Upper lobe of left lung (tissue), 4 donors: ENCODE measurements around the gene SLC12A8.

ENCODE experiments used
- EP300 ChIP-seq, 4 donors: sonication (generic); formaldehyde crosslinking; IDR thresholded peaks; one replicate each; pipeline ENCODE4 v1.5.1; 2017; ENCODE audit warnings: antibody characterized with exemption in 4 of 4, control low read depth in 2 of 4
- TF ChIP-seq, protein P1 (sequence below), 6 experiments: fragments of 450-650 bp in 4 of 6; fragments of 200-600 bp in 2 of 6; sonication (generic) in 2 of 6; IDR thresholded peaks; one replicate each; pipeline ENCODE4 v1.5.1; 2016 to 2019; ENCODE audit warnings: antibody characterized with exemption in 6 of 6

DNA sequence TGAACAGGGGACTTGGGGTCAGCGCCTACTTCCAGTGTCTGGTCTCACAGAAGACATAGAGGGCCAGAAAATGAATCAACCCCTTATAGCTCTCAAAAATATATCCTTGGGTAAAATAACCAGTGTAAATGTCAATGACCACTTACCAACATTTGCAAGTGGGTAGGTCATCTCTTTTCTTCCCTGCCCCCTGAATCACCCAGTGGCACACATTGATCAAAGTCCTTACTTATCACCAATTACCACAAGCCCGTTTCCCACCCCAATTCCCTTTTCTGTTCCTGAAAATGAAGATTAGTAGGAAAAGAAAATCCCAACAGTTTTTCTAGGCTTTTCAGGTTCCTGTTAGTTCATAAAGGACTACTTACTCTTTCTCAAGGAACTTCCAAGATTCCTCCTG lies 86.2 kb downstream of the SLC12A8 start:
- TF ChIP-seq, protein P1, sequence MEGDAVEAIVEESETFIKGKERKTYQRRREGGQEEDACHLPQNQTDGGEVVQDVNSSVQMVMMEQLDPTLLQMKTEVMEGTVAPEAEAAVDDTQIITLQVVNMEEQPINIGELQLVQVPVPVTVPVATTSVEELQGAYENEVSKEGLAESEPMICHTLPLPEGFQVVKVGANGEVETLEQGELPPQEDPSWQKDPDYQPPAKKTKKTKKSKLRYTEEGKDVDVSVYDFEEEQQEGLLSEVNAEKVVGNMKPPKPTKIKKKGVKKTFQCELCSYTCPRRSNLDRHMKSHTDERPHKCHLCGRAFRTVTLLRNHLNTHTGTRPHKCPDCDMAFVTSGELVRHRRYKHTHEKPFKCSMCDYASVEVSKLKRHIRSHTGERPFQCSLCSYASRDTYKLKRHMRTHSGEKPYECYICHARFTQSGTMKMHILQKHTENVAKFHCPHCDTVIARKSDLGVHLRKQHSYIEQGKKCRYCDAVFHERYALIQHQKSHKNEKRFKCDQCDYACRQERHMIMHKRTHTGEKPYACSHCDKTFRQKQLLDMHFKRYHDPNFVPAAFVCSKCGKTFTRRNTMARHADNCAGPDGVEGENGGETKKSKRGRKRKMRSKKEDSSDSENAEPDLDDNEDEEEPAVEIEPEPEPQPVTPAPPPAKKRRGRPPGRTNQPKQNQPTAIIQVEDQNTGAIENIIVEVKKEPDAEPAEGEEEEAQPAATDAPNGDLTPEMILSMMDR (IDR thresholded peaks at IDR 0.05), result no peak
- no peak for TF ChIP-seq EP300 (IDR thresholded peaks at IDR 0.05)
